NCI-H69 (cell line): Measurements from ENCODE around the gene RPL12.
"Not testable (repeated sequence)": the region's sequence is repeated elsewhere in the genome, so short reads cannot be mapped to it uniquely, and the experiment has no call there.

Experiments
- DNase-seq: peaks from one replicate; lab custom pipeline; 2025; lab: John Stamatoyannopoulos, UW

RPL12 gene

DNA sequence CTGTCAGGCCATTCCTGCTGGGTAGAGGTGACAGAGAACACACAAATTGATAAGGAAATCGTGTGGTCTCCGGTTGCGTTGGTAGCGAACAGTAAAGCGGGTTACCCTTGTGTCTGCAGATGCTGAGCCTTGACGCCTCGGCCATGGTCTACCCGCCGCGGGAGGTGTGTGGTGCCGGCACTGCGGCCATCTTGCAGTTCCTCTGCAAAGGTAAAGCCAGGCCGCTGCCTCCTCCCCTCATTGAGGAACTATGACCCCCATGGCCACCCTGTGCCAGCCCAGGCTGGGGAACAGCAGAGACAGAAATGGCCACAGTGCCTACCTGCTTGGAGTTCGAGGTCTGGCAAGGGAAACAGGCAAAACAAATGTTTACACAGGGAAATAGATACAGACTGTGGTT, 16.4 kb upstream of the RPL12 start:
- DNase-seq, result no peak

DNA sequence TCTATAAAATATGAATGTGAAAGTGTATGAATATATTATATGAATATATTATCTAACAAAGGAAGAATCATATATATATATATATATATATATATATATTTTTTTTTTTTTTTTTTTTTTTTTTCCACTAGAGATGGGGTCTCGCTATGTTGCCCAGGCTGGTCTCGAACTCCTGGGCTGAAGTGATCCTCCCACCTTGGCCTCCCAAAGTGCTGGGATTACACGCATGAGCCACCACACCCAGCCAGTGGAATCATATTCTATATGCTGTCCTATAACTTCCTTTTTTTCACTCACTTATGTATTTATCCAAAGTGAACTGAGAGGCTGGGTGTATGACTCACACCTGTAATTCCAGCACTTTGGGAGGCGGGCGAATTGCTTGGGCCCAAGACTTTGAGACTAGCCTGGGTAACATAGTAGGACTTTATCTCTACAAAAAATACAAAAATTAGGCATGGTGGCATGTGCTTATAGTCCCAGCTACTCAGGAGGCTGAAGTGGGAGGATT, 15.3 kb upstream of the RPL12 start:
- not testable (repeated sequence) for DNase-seq

DNA sequence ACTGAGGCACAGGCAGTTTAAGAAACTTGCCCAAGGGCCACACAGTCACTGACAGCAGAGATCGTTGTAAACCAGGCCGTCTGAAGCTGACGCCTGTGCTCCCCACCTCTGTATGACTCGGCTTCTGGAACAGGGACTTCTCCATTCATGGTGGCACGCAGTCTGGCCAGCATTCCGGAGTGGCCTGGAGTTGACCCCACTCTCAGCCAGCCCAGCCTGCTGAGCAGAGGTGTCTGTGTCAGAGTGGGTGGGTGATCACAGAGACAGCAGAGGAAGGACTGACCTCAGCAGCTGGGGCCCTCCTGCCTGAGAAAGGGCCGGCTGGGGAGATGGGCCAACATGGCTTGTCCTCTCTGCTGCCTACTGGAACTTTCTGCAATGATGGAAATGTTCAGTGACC, 12.7 kb upstream of the RPL12 start:
- no peak for DNase-seq

GRCh38 chr9:127463382-127463781, 12.2 kb upstream of the RPL12 start:
- DNase-seq, result no peak

DNA sequence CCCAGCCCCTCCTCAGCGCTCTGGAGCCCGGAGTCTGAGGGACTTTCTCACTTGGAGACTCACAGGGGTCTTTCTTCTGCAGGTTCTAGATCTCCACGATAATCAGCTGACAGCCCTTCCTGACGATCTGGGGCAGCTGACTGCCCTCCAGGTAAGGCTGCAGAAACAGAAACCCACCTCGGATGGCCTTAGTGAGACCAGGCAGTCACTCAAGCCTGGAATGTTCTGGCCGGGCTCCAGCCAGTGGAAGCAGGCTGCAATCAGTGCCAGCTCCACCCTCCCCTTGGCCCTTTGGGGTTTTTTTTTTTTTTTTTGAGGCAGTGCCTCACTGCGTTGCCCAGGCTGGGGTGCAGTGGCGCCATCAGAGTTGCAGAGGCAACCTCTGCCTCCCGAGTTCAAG, 7.7 kb upstream of the RPL12 start:
- no peak for DNase-seq

DNA sequence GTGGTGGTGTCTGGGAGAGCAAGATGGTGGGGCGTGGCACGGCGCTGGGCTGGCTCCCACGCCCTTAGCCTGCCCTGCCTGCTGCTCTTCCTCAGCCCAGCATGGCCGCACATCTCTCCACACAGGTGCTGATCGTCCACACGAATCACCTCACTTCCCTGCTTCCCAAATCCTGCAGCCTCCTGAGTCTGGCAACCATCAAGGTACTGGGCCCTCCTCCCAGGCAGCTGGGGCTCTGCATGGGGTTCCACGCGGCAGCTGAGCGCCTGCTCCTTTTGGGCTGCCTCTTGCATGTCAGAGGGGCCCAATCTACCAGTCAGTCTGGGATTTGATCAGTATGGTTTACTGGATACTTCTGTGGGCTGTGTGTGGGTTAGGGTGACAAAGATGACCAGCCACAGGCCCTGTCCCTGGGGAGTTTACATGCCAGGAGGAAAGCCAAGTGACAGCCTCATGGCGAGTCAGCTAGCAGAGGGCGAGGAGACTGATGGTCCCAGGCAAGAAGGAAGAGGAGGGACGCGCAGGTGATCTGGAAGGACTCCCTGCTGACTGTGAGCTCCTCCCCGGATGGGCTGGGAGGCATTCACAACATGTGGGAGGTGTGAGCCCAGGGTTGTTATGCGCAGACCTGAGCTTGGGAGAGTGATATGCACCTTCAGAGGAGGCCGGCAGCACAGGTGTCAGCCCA, 6.1 kb upstream of the RPL12 start:
- DNase-seq, result peak; percentile 65

DNA sequence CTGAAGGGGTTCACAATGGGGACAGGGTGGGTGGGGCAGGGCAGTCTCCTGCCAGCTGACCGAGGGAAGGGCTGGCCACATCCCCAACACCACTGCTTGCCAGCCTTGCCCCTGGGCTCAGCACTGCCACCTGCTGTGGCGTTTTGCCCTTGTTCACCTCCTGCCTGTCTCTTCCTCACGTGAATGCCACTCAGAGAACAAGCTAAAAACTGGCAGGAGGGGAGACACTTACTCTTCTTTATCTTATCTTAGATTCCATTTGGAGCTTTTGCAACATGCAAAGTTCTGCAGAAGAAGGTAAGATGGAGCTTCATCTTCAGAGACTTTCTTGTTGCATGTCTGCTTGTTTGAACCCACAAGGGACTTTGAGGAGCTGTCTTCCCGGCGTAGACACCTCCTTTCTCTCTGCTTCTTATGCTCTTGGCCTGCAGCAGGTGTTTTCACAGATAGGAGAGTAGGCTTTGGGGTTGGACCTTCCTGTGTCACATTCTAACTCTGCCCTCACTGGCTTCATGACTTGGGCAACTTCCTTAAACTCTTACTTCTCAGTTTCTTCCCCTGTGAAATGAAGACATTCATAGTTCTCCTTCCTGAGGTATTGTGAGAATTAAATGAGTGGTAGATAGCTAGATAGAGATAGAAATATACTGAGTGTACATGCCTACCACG, 4.3 kb upstream of the RPL12 start:
- peak; percentile 27 for DNase-seq

DNA sequence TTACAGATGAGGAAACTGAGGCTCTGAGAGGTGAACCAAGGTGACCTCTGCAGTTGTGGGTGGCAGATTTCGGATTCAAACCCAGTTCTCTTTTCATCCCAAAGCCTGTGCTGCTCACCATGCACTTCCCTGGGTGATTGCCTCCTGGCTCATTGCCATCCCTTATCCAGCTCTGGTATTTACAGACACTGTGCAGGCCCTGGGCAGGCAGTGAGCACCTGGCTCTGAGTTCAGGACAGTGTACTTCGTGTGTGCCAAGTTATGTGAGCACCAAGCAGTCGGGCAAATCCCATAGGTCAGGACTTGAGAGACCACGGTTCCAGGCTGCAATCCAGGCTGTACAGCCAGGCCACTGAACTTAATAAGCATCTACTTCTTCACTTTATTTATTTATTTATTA, 1.5 kb upstream of the RPL12 start:
- peak; percentile 75 for DNase-seq

DNA sequence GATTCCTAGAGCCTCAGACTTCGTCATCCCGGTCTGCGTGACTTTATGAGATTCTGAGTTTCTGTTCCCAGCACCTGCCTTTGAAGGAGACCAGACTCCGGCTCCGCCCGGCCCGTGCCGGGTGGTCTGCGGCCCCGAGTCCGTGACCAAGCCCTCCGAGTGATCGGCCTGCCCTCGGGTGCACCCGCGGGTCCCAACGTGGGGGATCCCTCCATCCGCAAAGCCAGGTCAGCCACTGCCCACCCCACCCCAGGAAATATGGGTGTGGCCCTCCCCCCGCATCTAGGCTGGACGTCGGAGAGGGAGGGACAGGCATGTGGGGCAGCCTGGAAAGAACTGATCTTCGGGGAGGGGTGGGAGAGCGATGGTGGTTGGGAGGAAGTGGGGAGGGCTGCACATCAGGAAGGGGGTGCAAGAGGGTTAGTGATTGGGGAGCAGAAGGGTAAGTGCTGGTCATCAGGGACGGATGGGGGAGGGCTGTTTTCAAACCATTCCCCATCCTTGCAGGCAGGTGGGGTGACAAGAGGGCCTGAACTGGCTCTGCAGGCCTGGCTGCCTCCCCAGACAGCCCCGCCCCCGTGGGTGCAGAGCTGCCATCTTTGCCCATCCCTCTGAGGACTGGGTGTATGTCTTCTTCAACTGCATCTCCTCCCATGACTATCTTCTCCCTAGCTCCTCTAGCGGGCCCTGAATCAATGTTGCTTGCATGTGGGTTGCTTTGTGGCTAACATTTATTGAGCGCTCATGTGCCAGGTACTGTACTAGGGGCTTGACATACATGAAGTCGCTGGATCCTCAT, 851 bp upstream of the RPL12 start:
- DNase-seq, result peak; percentile 69

DNA sequence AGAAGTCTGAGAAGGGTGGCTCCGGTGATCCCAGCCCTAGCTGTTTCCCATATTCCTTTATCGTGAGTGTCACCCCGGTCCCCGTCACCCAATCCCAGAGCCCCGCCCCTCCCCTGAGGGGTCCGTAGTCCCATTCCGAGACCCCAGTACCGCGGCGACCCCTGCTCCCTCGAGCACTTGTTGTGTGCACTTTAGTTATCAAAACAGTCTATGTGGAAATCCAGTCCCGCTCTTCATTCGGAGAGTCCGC, 327 bp upstream of the RPL12 start:
- DNase-seq, result no peak

- DNase-seq, result peak; percentile 56
These were observed 904 bp downstream of the RPL12 start for GRCh38 chr9:127450243-127450760.

DNA sequence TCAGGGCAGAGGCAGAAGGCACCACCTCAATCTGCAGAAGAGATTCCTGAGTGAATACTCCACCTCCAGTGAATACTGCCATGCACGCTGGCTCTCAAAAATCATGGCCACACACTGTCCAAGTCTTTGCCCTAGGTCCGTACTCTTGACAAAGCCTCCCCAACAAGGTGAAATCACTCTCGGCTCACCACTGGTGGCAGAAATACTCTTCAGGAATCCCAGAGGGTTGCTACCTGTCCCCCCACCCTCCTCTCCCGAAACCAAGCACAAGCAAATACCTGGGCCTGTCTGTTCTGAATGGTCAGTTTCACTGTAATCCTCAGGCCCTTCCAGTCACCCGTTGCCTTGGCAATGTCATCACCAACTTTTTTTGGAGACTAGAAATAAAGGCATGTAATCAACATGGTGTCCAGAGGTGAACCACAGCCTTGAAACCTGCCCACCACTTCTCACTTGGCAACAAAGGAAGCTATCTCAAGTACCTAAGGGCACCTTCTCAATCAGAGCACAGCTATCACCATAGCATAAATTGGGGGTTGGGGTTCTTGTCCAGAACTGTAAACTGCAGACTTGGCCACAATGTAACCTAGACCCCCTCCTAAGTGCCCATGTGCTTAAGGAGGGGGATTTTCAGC, 1.8 kb downstream of the RPL12 start:
- peak; percentile 31 for DNase-seq

DNA sequence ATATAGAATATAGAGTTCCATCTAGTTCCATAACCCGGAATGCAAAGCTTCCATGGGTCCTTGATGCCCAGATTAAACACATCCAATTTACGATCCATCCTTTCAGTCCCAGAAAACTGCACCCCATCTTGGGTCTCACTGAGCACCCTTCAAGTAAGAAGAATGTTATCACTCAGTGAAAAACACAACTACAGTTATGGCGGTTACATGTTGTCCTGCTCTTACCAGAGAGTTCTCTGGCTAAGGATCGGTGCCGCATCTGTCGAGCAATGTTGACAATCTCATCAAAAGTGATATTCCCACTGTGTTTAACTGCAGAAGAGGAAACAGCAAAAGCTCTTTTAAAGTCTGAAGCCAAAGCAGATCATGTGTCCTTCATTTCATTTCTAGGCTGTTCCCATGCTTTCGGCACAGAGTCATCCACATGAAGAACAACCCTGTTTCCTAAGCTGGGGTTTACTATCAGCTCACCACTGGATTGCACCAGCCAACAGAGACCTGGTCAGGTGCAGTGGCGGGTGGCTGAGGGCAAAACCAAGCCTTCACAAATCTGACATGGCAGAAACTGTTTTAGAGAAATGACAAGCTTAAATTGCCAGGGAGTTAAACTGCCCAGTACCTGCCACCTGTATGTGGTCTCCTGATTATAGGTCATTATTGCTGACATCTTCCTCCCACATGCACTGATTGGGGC, 2.9 kb downstream of the RPL12 start:
- peak; percentile 36 for DNase-seq

DNA sequence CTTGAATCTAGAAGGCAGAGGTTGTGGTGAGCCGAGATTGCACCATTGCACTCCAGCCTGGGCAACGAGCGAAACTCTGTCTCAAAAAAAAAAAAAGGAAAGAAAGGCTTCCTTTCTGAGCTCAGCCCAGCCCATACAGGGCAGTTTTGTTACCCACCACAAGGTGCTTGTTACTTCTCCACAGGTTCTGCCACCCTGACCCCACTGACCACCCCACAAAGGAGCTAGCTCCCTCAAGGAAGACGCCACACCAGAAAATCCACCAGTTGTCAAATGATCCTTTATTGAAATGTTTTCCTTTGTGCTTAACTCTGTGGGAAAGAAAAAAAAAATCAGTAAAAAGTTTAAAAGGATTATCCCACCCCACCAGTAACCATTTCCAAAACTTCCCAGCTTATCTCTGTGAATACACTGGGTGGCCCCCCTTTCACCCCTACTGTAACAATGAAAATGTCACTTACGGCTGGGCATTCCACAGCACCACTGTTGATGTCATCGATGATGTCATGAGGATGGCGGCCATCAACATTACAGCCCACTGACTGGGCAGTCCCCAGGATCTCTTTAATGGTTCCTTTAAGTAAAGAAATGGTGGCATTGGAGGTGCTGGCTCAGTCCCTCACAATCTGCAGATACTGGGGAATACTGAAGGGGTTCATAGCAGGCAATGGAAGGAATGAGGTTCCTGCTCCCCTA, 3.6 kb downstream of the RPL12 start:
- DNase-seq, result no peak

DNA sequence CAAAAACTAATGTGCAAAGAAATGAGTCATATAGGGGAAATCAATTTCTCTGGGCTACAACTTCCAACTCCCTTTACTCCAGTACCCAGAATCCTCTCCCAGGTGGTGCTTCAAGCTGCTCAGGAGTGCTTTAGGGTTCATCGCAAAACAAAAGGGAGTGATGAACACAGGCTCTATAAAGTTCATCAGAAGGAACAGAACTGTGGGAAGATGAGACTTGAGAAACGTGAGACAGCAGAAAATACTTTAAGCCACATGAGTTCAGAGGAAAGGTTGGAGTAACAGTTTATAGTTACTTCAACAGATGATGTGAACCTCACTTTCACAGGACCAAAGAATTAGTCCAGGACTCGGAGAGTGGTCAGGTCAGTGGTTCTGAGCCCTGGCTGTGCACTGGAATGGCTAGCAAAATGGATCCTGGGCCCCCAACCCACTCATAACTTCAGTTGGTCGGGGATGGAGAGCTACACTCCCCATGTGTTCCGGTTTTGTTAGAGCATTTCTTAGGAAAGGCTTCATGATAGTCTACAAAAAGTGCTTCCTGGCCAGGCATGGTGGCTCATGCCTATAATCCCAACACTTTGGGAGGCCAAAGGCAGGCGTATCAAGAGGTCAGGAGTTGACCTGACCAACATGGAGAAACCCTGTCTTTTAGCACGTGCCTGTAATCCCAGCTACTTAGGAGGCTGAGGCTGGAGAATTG, 4.3 kb downstream of the RPL12 start:
- peak; percentile 32 for DNase-seq

DNA sequence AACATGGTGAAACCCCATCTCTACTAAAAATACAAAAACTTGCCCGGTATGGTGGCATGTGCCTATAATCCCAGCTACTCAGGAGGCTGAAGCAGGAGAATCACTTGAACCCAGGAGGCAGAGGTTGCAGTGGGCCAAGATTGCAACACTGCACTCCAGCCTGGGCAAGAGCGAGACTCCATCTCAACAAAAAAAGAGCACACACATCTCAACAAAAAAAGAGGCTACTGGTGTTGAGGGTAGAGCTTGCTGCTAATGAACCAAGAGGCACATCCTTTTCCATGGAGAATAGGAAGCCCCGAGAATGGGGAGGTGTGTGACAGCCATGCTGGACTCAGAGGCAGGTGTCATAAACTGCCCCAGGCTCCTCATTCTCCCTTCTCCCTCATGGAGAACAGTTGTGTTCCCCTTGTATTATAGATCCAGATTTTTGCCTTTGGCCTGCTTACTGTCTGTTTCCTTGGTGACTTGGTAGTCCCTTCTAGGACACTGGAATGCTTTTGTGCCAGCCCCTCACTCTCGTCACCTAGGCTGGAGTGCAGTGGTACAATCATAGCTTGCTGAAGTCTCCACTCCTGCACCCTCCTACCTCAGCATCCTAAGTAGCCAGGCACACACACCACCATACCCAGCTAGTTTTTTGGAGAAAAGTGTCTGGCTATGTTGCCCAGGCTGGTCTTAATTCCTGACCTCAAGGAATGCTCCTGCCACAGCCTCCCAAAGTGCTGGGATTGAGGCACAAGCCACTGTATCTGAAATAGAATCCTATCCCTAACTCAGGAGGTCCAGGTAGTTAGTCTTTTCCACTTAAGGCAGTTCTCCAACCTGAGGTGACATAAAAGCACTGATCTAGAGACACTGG, 5.1 kb downstream of the RPL12 start:
- DNase-seq, result peak; percentile 26

DNA sequence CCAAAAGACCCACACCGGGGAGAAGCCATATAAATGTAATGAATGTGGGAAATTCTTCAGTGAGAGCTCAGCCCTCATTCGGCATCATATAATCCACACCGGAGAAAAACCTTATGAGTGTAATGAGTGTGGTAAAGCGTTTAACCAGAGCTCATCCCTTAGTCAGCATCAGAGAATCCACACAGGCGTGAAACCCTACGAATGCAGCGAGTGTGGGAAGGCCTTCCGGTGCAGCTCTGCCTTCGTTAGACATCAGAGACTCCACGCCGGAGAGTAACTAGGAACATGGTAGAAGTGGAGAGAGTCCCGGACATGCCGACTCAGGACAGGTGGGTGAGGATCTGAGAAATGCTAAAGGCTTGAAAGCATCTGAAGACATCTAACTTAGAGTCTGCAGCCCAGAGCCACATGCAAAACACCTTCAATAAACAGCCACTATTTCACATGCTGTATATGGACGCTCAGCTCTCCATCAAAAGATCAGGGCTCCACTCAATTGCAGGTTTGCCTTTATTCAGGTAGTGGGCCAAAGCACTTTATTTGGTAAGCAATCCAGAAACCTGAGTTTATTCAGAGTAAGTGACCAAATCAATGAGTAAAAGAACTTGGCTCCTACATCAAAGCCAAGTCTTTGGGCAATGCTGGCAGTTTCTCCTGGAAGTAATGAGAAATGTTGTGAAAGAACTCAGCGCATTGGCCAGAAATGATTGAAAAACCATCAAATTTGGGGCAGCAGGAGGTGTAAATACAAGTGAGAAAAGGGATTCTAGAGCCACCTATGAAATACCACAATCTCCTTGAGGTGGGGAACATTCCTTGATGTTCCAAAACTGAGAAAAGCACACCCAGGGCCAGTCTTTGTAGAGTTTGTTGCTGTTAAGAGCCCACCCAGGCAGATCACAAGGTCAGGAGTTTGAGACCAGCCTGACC, 6.0 kb downstream of the RPL12 start:
- no peak for DNase-seq

DNA sequence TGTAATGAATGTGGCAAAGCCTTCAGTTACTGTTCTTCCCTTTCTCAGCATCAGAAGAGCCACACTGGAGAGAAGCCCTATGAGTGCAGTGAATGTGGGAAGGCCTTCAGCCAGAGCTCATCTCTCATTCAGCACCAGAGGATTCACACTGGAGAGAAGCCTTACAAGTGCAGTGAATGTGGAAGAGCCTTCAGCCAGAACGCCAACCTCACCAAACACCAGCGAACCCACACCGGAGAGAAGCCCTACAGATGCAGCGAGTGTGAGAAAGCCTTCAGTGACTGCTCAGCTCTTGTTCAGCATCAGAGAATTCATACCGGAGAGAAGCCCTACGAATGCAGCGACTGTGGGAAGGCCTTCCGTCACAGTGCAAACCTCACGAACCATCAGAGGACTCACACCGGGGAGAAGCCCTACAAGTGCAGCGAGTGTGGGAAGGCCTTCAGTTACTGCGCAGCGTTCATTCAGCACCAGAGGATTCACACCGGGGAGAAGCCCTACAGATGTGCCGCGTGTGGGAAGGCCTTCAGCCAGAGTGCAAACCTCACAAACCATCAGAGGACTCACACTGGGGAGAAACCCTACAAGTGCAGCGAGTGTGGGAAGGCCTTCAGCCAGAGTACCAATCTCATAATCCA, 6.8 kb downstream of the RPL12 start:
- DNase-seq, result no peak
